ENCODE results near the gene FABP1.

DNA sequence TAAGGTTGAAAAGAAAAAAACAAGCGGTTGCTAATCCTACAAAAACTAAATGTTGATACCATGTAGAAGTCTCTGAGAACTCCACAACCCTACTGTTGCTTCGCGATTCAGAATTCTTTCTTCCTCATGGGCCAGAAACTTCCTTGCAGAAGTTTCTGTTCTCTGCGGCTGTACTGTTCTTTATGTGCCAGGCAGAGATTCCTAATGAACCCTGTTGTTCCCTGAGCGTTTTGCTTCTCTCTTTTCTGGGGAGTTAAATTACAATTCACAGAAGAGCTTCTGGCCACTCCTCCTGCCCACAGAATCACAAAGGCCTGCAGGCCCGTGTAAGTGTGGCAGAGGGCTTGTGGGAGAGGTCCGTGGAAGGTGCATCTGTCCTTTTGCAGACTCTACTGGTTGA lies 40.5 kb upstream of the FABP1 start:
- TF ChIP-seq, protein P1, sequence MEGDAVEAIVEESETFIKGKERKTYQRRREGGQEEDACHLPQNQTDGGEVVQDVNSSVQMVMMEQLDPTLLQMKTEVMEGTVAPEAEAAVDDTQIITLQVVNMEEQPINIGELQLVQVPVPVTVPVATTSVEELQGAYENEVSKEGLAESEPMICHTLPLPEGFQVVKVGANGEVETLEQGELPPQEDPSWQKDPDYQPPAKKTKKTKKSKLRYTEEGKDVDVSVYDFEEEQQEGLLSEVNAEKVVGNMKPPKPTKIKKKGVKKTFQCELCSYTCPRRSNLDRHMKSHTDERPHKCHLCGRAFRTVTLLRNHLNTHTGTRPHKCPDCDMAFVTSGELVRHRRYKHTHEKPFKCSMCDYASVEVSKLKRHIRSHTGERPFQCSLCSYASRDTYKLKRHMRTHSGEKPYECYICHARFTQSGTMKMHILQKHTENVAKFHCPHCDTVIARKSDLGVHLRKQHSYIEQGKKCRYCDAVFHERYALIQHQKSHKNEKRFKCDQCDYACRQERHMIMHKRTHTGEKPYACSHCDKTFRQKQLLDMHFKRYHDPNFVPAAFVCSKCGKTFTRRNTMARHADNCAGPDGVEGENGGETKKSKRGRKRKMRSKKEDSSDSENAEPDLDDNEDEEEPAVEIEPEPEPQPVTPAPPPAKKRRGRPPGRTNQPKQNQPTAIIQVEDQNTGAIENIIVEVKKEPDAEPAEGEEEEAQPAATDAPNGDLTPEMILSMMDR (IDR thresholded peaks at IDR 0.05; ENCODE audit: low read length): no peak
- TF ChIP-seq EZH2 (optimal IDR thresholded peaks at IDR 0.05; ENCODE audit: low read depth, low read length) (no peak), EZH2phosphoT487 (IDR thresholded peaks at IDR 0.05; ENCODE audit: low read length) (no peak)

All from MM.1S (cell line).